WERI-Rb-1 (cell line): Measurements from ENCODE around the gene NEFH.

Source experiments
- DNase-seq: peaks from one replicate; pipeline ENCODE4 v3.0.0-alpha.2; 2020
- H3K27ac ChIP-seq: fragments of 250-450 bp; sonication (Bioruptor Pico); 2 replicates; pipeline ENCODE4 v1.5.1; 2020; ENCODE audit warnings: mild to moderate bottlenecking, moderate library complexity
- H3K27me3 ChIP-seq: fragments of 250-450 bp; sonication (Bioruptor Pico); 2 replicates; pipeline ENCODE4 v1.5.1; 2021; ENCODE audit warnings: mild to moderate bottlenecking, low read depth, moderate library complexity; ENCODE audit not compliant: insufficient read depth, severe bottlenecking
- H3K36me3 ChIP-seq: fragments of 250-450 bp; sonication (Bioruptor Pico); 2 replicates; pipeline ENCODE4 v1.5.1; 2020; ENCODE audit warnings: mild to moderate bottlenecking, moderate library complexity
- H3K4me3 ChIP-seq: 2 replicates; pipeline ENCODE4 v1.5.1; 2011; ENCODE audit warnings: low read depth, mild to moderate bottlenecking, control low read depth, low read length
- H3K9me3 ChIP-seq: fragments of 250-450 bp; sonication (Bioruptor Pico); 2 replicates; pipeline ENCODE4 v1.5.1; 2021; ENCODE audit warnings: mild to moderate bottlenecking, moderate library complexity; ENCODE audit not compliant: severe bottlenecking
- TF ChIP-seq, protein P1 (sequence below): IDR thresholded peaks from 2 replicates; pipeline ENCODE4 v1.5.1; 2011; ENCODE audit warnings: low read depth, mild to moderate bottlenecking, control low read depth, inconsistent platforms, low read length

Gene NEFH

DNA sequence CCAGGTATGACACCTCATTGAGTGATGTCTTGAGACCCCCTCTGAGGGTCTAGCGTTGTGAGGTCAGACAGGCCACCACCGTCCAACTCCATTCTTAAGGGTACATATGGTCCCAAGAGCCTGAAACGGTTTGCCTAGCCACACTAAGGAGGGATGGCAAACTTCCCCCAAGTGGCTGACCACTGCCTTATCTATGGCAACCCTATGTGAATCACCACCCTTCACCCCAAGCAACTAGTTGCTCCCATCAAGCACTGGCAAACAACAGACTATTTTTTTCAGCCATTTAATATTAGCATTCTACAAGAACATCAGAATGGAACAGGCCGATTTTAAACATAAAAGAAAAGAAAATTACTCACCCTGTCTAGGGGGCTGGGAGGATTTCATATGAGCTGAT, 50.7 kb downstream of the NEFH start:
- Histone ChIP-seq H3K27me3 (no peaks in the 10 kb centered on the region), H3K27ac (no peak overlapping the region), H3K36me3 (peaks cover 68% of the 10 kb centered on the region), H3K4me3 (no peak overlapping the region), H3K9me3 (no peaks in the 10 kb centered on the region)
- TF ChIP-seq, protein P1, sequence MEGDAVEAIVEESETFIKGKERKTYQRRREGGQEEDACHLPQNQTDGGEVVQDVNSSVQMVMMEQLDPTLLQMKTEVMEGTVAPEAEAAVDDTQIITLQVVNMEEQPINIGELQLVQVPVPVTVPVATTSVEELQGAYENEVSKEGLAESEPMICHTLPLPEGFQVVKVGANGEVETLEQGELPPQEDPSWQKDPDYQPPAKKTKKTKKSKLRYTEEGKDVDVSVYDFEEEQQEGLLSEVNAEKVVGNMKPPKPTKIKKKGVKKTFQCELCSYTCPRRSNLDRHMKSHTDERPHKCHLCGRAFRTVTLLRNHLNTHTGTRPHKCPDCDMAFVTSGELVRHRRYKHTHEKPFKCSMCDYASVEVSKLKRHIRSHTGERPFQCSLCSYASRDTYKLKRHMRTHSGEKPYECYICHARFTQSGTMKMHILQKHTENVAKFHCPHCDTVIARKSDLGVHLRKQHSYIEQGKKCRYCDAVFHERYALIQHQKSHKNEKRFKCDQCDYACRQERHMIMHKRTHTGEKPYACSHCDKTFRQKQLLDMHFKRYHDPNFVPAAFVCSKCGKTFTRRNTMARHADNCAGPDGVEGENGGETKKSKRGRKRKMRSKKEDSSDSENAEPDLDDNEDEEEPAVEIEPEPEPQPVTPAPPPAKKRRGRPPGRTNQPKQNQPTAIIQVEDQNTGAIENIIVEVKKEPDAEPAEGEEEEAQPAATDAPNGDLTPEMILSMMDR: no peak
- no peak for DNase-seq

DNA sequence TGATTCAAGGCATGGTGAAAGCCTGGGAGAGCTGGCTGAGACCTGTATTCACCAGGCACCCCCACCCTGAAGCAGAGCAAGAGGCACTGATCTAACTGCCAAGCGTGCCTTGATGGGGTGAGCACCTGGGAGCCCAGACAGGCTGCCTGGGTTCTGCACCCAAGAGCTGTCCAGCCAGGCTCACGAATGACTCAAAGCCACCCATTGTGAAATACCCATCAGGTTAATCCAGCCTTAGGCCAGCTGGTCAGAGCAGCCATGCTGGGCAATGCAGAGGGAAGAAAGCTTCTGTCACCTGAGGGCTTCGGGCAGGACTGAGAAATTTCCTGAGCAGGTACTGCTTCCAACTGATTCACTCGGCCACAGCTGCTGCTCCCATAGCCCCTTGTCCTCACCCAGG, 51.4 kb downstream of the NEFH start:
- no peaks in the 10 kb centered on the region for H3K27me3 ChIP-seq
- DNase-seq: peak; percentile 11
- TF ChIP-seq, protein P1: no peak
- no peaks in the 10 kb centered on the region for H3K9me3 ChIP-seq
- H3K27ac ChIP-seq: no peak overlapping the region
- H3K36me3 ChIP-seq: peaks cover 72% of the 10 kb centered on the region
- no peak overlapping the region for H3K4me3 ChIP-seq

DNA sequence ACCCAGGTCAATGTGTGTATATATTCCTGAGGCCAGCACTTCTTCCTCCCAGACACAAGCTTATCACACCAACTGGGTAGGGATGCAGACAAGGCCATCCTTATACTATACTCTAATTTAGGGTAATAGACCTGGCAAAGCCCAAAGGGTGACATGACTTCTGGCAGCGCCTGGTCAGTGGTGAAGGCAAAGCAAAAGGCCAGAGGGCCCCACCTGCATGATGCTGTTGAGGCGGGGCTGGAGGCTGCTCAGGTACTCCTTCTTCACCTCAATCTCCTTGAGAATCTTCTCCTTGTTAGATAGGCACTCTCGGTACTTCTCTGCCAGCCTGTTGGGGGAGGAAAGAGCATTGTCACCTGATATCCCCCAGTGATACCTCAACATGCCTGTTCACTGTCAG, 56.4 kb downstream of the NEFH start:
- H3K4me3 ChIP-seq: no peak overlapping the region
- TF ChIP-seq, protein P1: no peak
- no peak overlapping the region for H3K27ac ChIP-seq
- no peaks in the 10 kb centered on the region for H3K9me3 ChIP-seq
- no peaks in the 10 kb centered on the region for H3K27me3 ChIP-seq
- H3K36me3 ChIP-seq: peaks cover 86% of the 10 kb centered on the region
- no peak for DNase-seq

DNA sequence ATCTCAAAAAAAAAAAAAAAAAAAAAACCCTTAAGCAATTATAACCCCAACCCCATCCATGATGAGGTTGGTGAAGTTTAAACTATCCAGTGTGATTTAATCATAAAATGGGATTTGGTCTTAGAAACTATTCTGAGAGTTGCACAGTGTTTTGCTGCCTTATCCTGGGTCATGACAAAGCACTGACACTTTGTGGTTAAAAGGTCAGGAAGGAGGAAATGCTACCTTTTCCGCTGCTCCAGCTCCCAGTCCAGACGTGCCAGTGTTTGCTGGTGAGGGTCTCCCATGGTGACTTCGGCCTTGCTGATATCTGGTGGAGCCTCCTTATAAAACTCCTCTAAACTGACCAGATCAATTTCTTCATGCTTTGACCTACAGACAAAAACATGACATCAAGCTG, 59.1 kb downstream of the NEFH start:
- Histone ChIP-seq H3K4me3 (no peak overlapping the region), H3K9me3 (no peaks in the 10 kb centered on the region), H3K27ac (no peak overlapping the region), H3K36me3 (peaks cover 75% of the 10 kb centered on the region), H3K27me3 (no peaks in the 10 kb centered on the region)
- DNase-seq: no peak
- TF ChIP-seq, protein P1: no peak
